Effector memory CD8-positive, alpha-beta T cell (primary cell): ENCODE results near the gene CNTLN.

Experiments used
- ATAC-seq: fragments of 150-1000 bp; cut with Tn5 transposase; replicated peaks from 2 replicates; pipeline ENCODE4 v1.10.0; 2021; ENCODE audit warnings: mild to moderate bottlenecking, moderate library complexity
- DNase-seq, 3 experiments: peaks; one replicate each; pipeline ENCODE4 v3.0.0; 2021
- H3K27ac Mint-ChIP-seq, 2 donors: one replicate each; pipeline ENCODE4 v1.8.0; 2022; ENCODE audit warnings: mild to moderate bottlenecking in 2 of 2, mixed read lengths in 2 of 2, moderate library complexity in 2 of 2
- H3K27me3 Mint-ChIP-seq, 2 donors: one replicate each; pipeline ENCODE4 v1.8.0; 2022; ENCODE audit warnings: mixed read lengths in 2 of 2
- H3K36me3 Mint-ChIP-seq: one replicate; pipeline ENCODE4 v1.8.0; 2022; ENCODE audit warnings: mild to moderate bottlenecking, moderate library complexity, mixed read lengths; ENCODE audit not compliant: insufficient read depth
- H3K4me1 Mint-ChIP-seq, 2 donors: one replicate each; pipeline ENCODE4 v1.8.0; 2022; ENCODE audit warnings: low read depth in 2 of 2, mixed read lengths in 2 of 2
- H3K4me3 Mint-ChIP-seq, 2 donors: one replicate each; pipeline ENCODE4 v1.8.0; 2022; ENCODE audit warnings: mild to moderate bottlenecking in 2 of 2, mixed read lengths in 2 of 2, moderate library complexity in 2 of 2
- H3K9me3 Mint-ChIP-seq, 2 donors: one replicate each; pipeline ENCODE4 v1.8.0; 2022; ENCODE audit warnings: mixed read lengths in 2 of 2

The CNTLN gene

DNA sequence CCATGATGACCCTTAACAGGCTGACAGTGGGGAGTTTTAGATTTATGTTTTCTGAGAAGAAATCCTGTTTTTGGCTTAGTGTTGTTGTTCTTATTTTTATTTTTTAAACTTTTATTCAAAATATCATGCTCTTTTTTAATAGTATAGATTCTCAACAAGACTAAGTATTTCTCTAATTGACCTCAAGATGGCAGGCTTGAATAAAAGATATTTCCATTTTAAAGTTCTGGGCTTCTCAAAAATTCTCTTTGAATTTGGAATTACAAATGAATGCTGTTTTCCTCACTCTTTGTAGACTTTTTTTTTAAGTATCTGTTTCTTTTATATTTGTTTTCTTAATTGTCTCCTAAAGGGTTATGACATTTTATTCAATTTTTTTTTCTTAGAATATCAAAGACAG, 394.0 kb downstream of the CNTLN start:
- no peak for ATAC-seq
- H3K9me3 Mint-ChIP-seq, result peaks cover 0 to 7% of the 10 kb centered on the region in 2 donors
- no peak for DNase-seq
- H3K27ac Mint-ChIP-seq, result no peak overlapping the region
- H3K36me3 Mint-ChIP-seq, result no peaks in the 10 kb centered on the region
- no peaks in the 10 kb centered on the region for H3K27me3 Mint-ChIP-seq
- no peaks in the 10 kb centered on the region for H3K4me1 Mint-ChIP-seq
- H3K4me3 Mint-ChIP-seq, result no peak overlapping the region

DNA sequence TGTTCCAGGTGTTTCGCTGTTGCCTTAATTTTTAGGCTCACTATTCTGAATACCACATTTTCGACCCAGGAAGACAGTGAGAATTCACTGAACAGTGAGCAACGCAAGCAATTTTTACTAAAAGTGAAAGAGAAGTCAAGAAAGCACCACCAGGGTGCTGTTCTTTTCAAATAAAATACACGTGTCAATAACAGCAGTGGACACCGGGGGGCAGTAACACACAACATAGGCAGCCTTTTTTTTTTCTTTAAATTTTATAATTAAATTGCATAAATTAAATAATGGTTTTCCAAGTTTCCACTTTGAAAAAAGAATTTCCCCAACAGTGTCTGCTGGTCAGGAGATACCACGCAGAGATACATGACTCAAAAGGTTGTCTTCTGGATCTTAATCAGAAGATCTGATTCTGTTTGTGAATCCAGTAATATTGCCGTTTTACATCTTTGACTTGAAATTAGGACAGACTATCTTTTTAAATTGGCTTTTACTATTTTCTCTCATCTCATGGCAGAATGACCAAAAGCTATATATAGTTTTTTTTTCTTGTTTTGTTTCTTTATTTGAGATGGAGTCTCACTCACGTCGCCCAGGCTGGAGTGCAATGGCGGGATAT, 396.9 kb downstream of the CNTLN start:
- no peak overlapping the region for H3K4me3 Mint-ChIP-seq
- H3K9me3 Mint-ChIP-seq, result peaks cover 7% of the 10 kb centered on the region in 2 donors
- H3K4me1 Mint-ChIP-seq, result no peaks in the 10 kb centered on the region
- no peak for ATAC-seq
- H3K27ac Mint-ChIP-seq, result no peak overlapping the region
- no peaks in the 10 kb centered on the region for H3K27me3 Mint-ChIP-seq
- DNase-seq, result no peak
- H3K36me3 Mint-ChIP-seq, result no peaks in the 10 kb centered on the region

DNA sequence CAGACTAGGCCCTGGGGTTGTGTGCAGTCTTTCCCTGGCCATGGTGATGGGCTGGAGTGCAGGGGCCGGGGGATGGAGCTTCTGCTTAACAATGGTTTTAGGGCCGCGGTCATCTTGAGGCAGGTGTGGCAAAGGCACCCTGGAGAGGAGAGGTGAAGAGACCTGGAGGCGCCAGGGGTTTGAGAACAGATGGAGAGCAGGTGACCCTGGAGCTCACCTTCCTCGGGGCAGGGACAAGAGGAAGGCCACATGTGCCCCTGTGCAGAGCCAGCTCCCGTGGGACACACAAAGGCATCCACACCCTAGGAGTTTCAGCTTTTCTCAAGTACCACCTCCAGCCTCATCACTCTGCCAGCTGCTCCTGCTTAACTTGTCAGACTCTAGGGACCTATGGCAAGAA, 397.6 kb downstream of the CNTLN start:
- H3K4me3 Mint-ChIP-seq, result no peak overlapping the region
- DNase-seq, result no peak
- no peak overlapping the region for H3K27ac Mint-ChIP-seq
- H3K36me3 Mint-ChIP-seq, result no peaks in the 10 kb centered on the region
- no peaks in the 10 kb centered on the region for H3K27me3 Mint-ChIP-seq
- H3K9me3 Mint-ChIP-seq, result peaks cover 2 to 8% of the 10 kb centered on the region in 2 donors
- ATAC-seq, result no peak
- H3K4me1 Mint-ChIP-seq, result no peaks in the 10 kb centered on the region

GRCh38 chr9:17535176-17535575, 400.3 kb downstream of the CNTLN start:
- Mint-ChIP-seq H3K4me1 (no peaks in the 10 kb centered on the region), H3K27me3 (no peaks in the 10 kb centered on the region), H3K36me3 (no peaks in the 10 kb centered on the region), H3K4me3 (no peak overlapping the region), H3K27ac (no peak overlapping the region), H3K9me3 (peaks cover 0 to 10% of the 10 kb centered on the region in 2 donors)
- no peak for ATAC-seq
- DNase-seq, result no peak

DNA sequence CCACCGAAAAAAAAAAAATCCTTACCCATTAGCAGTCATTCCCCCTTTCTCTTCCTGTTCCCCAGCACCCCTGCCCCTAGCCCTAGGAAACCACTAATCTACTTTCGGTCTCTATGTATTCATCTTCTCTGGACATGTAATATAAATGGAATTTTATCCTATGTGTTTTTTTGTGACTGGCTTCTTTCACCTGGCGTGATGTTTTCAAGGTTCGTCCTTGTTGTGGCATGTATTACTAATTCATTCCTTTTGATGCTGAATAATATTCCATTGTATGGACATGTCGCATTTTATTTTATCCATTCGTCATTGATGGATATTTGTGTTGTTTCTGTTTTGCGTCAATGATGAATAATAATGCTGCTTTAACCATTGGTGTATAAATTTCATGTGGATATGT, 401.2 kb downstream of the CNTLN start:
- Mint-ChIP-seq H3K9me3 (peaks cover 0 to 10% of the 10 kb centered on the region in 2 donors), H3K36me3 (no peaks in the 10 kb centered on the region), H3K4me1 (no peaks in the 10 kb centered on the region), H3K27me3 (no peaks in the 10 kb centered on the region), H3K27ac (no peak overlapping the region), H3K4me3 (no peak overlapping the region)
- DNase-seq (no peak), ATAC-seq (no peak)

DNA sequence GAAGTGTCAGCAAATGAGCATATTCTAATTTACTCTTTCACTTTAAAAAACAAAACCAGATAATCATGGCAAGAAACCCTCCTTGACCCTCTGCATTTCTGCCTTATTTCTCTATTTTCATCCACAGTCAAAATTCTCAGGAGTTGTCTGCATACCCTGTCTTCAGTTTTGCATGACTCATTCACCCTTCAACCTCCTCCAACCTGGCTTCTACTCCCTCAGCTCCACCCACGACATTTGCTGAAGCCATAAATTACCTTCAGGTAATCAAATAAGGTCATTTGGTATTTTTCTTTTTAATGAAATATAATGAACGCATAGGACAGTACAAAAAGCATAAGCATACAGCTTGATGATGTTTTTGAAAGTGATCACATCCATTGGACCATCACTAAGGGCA, 416.2 kb downstream of the CNTLN start:
- DNase-seq (no peak), ATAC-seq (no peak)
- Mint-ChIP-seq H3K4me3 (no peak overlapping the region), H3K27ac (no peak overlapping the region), H3K9me3 (peaks cover 5 to 10% of the 10 kb centered on the region in 2 donors), H3K36me3 (no peaks in the 10 kb centered on the region), H3K27me3 (no peaks in the 10 kb centered on the region), H3K4me1 (no peaks in the 10 kb centered on the region)
